H1 (cell line): Measurements from ENCODE around the gene INSIG1. TPM values are rescaled to one million over a fixed set of nuclear protein-coding genes. Genes with fewer than 3 reads are reported as not detected.

Source experiments
- CTCF ChIA-PET: fragments of 300-600 bp; sonication (Branson Sonifier 250); formaldehyde crosslinking; loops from one replicate; lab custom pipeline; 2021; ENCODE audit not compliant: partially characterized antibody; lab: Charles Lee
- POLR2A ChIA-PET: fragments of 300-600 bp; sonication (Branson Sonifier 250); formaldehyde crosslinking; loops from one replicate; lab custom pipeline; 2021; ENCODE audit warnings: inconsistent platforms; ENCODE audit not compliant: partially characterized antibody; lab: Charles Lee
- DNase-seq, 2 experiments: peaks; one replicate each; pipeline versions ENCODE4 v3.0.0 to v3.0.0-alpha.2; 2010 to 2022; ENCODE audit warnings: low spot score in 2 of 2, low read depth in 1 of 2, mixed read lengths in 1 of 2
- FAIRE-seq: peaks from 2 replicates; lab custom pipeline; 2011; peaks lifted over from hg19 to GRCh38; lab: Jason Lieb, UNC
- H2AFZ ChIP-seq: 2 replicates; pipeline ENCODE4 v1.8.1; 2012; ENCODE audit warnings: low read length, inconsistent platforms
- H2AK5ac ChIP-seq: 2 replicates; pipeline ENCODE4 v1.6.1; 2013; ENCODE audit warnings: low read depth, low read length
- H2BK120ac ChIP-seq: replicated peaks from 2 replicates; pipeline ENCODE3; 2013; ENCODE audit warnings: low read depth, low read length, inconsistent platforms
- H2BK12ac ChIP-seq: 2 replicates; pipeline ENCODE4 v1.6.1; 2013; ENCODE audit warnings: low read depth, low read length
- H2BK15ac ChIP-seq: 2 replicates; pipeline ENCODE4 v1.6.1; 2013; ENCODE audit warnings: low read length
- H2BK20ac ChIP-seq: 2 replicates; pipeline ENCODE4 v1.6.1; 2013; ENCODE audit warnings: low read length
- H2BK5ac ChIP-seq: 2 replicates; pipeline ENCODE4 v1.6.1; 2013; ENCODE audit warnings: low read depth, low read length
- H3K14ac ChIP-seq: 2 replicates; pipeline ENCODE4 v1.6.1; 2013; ENCODE audit warnings: inconsistent platforms; ENCODE audit not compliant: insufficient read length
- H3K18ac ChIP-seq: 2 replicates; pipeline ENCODE4 v1.6.1; 2013; ENCODE audit warnings: low read length; ENCODE audit errors: extremely low read depth
- H3K23ac ChIP-seq: 2 replicates; pipeline ENCODE4 v1.6.1; 2013; ENCODE audit warnings: inconsistent platforms; ENCODE audit not compliant: insufficient read length
- H3K23me2 ChIP-seq: 2 replicates; pipeline ENCODE4 v1.6.1; 2013; ENCODE audit warnings: low read depth, low read length
- H3K27ac ChIP-seq: 2 replicates; pipeline ENCODE4 v1.6.1; 2011; ENCODE audit warnings: low read depth, low read length, inconsistent platforms
- H3K27me3 ChIP-seq, 4 experiments: replicated peaks in 1 of 4; 1 replicate in 1 of 4; 2 replicates in 3 of 4; pipeline versions ENCODE4 v1.6.1 to v1.8.1; 2011 to 2013; ENCODE audit warnings: low read length in 3 of 4, mild to moderate bottlenecking in 3 of 4, inconsistent platforms in 2 of 4, mixed read lengths in 2 of 4, moderate library complexity in 1 of 4; ENCODE audit not compliant: control insufficient read depth in 3 of 4, insufficient read depth in 3 of 4; ENCODE audit errors: extremely low read depth in 1 of 4
- H3K36me3 ChIP-seq, 4 experiments: 2 replicates each; pipeline versions ENCODE4 v1.6.1 to v1.8.1; 2011 to 2013; ENCODE audit warnings: mild to moderate bottlenecking in 4 of 4, low read length in 3 of 4, moderate library complexity in 2 of 4, control low read depth in 1 of 4, inconsistent platforms in 1 of 4; ENCODE audit not compliant: insufficient read depth in 4 of 4, control insufficient read depth in 2 of 4
- H3K4ac ChIP-seq: replicated peaks from 2 replicates; pipeline ENCODE3; 2013; ENCODE audit warnings: low read length, low read depth, mixed read lengths, inconsistent platforms; ENCODE audit not compliant: insufficient read length
- H3K4me1 ChIP-seq, 4 experiments: replicated peaks in 1 of 4; 1 replicate in 1 of 4; 2 replicates in 3 of 4; pipeline versions ENCODE4 v1.6.1 to v1.8.1; 2011 to 2013; ENCODE audit warnings: low read length in 3 of 4, inconsistent platforms in 2 of 4, mixed read lengths in 1 of 4; ENCODE audit not compliant: insufficient read depth in 4 of 4, control insufficient read depth in 3 of 4
- H3K4me2 ChIP-seq, 2 experiments: 2 replicates each; pipeline versions ENCODE4 v1.6.1 to v1.8.1; 2011 to 2013; ENCODE audit warnings: low read depth in 2 of 2, low read length in 2 of 2, control low read depth in 1 of 2, inconsistent platforms in 1 of 2, mild to moderate bottlenecking in 1 of 2; ENCODE audit not compliant: insufficient read depth in 1 of 2
- H3K4me3 ChIP-seq, 4 experiments: fragments of 200-600, 300-600 bp in 1 of 4; sonication (generic), shearing (Covaris generic), sonication (Bioruptor Twin) in 1 of 4; 2 replicates each; pipeline versions ENCODE4 v1.5.1 to v1.8.1; 2011 to 2016; ENCODE audit warnings: low read length in 4 of 4, low read depth in 3 of 4, control low read depth in 2 of 4, inconsistent platforms in 2 of 4, mild to moderate bottlenecking in 2 of 4, mixed read lengths in 1 of 4, moderate library complexity in 1 of 4; ENCODE audit not compliant: insufficient read depth in 2 of 4; ENCODE audit errors: extremely low read depth in 1 of 4
- H3K56ac ChIP-seq: replicated peaks from 2 replicates; pipeline ENCODE3; 2013; ENCODE audit warnings: low read depth, mild to moderate bottlenecking, mixed read lengths, low read length, inconsistent platforms; ENCODE audit not compliant: insufficient read length
- H3K79me1 ChIP-seq: 2 replicates; pipeline ENCODE4 v1.6.1; 2013; ENCODE audit warnings: low read depth, low read length, control low read depth
- H3K79me2 ChIP-seq, 2 experiments: 2 replicates each; pipeline versions ENCODE4 v1.6.1 to v1.8.1; 2012 to 2013; ENCODE audit warnings: low read length in 2 of 2, mild to moderate bottlenecking in 2 of 2, inconsistent platforms in 1 of 2; ENCODE audit not compliant: insufficient read depth in 2 of 2, control insufficient read depth in 1 of 2
- H3K9ac ChIP-seq, 4 experiments: replicated peaks in 1 of 4; 1 replicate in 1 of 4; 2 replicates in 3 of 4; pipeline versions ENCODE4 v1.6.1 to v1.8.1; 2011 to 2013; ENCODE audit warnings: low read depth in 3 of 4, low read length in 3 of 4, control low read depth in 2 of 4, mild to moderate bottlenecking in 2 of 4, moderate library complexity in 2 of 4, inconsistent platforms in 1 of 4; ENCODE audit errors: extremely low read depth in 1 of 4
- H3K9me3 ChIP-seq, 2 experiments: 2 replicates each; pipeline versions ENCODE4 v1.6.1 to v1.8.1; 2012 to 2013; ENCODE audit warnings: mild to moderate bottlenecking in 2 of 2, moderate library complexity in 2 of 2, control low read depth in 1 of 2, inconsistent platforms in 1 of 2, low read depth in 1 of 2, low read length in 1 of 2, mixed read lengths in 1 of 2; ENCODE audit not compliant: insufficient read depth in 2 of 2
- H4K20me1 ChIP-seq, 2 experiments: replicated peaks in 1 of 2; 2 replicates each; pipeline versions ENCODE3 to v1.8.1; 2011 to 2013; ENCODE audit warnings: inconsistent platforms in 2 of 2, low read length in 2 of 2, mild to moderate bottlenecking in 1 of 2; ENCODE audit not compliant: insufficient read depth in 2 of 2, control insufficient read depth in 1 of 2
- H4K5ac ChIP-seq: 2 replicates; pipeline ENCODE4 v1.6.1; 2013; ENCODE audit warnings: low read length, low read depth, mixed read lengths, inconsistent platforms; ENCODE audit not compliant: insufficient read length
- H4K8ac ChIP-seq: 2 replicates; pipeline ENCODE4 v1.8.0; 2013; ENCODE audit warnings: mild to moderate bottlenecking, moderate library complexity, low read length, inconsistent platforms; ENCODE audit not compliant: insufficient read depth; ENCODE audit errors: extremely low read depth
- H4K91ac ChIP-seq: replicated peaks from 2 replicates; pipeline ENCODE3; 2013; ENCODE audit warnings: low read length, mixed read lengths, inconsistent platforms; ENCODE audit not compliant: insufficient read length
- BACH1 ChIP-seq: IDR thresholded peaks from 2 replicates; pipeline ENCODE4 v1.6.1; 2012; ENCODE audit warnings: low read length, improper control_type of control experiment
- BRCA1 ChIP-seq: IDR thresholded peaks from 2 replicates; pipeline ENCODE4 v1.6.1; 2012; ENCODE audit warnings: low read depth, low read length, improper control_type of control experiment
- CBX8 ChIP-seq: fragments of 300-800, 300-1000 bp; sonication (generic); IDR thresholded peaks from 2 replicates; pipeline ENCODE4 v1.7.1; 2016; ENCODE audit warnings: low read depth, low read length, borderline replicate concordance
- CHD1 ChIP-seq: IDR thresholded peaks from 2 replicates; pipeline ENCODE4 v1.6.1; 2012; ENCODE audit warnings: low read depth, low read length, improper control_type of control experiment
- EGR1 ChIP-seq: IDR thresholded peaks from 2 replicates; pipeline ENCODE4 v1.6.1; 2011; ENCODE audit warnings: low read depth, low read length, borderline replicate concordance
- FOSL1 ChIP-seq: IDR thresholded peaks from 2 replicates; pipeline ENCODE4 v1.6.1; 2011; ENCODE audit warnings: mild to moderate bottlenecking, low read depth, low read length, moderate library complexity; ENCODE audit not compliant: insufficient read depth
- MAFK ChIP-seq: IDR thresholded peaks from 2 replicates; pipeline ENCODE4 v1.6.1; 2012; ENCODE audit warnings: low read depth, mild to moderate bottlenecking, improper control_type of control experiment, low read length
- NRF1 ChIP-seq: IDR thresholded peaks from 2 replicates; pipeline ENCODE4 v1.6.1; 2011; ENCODE audit warnings: mild to moderate bottlenecking, low read depth, low read length, improper control_type of control experiment
- RAD21 ChIP-seq, 2 experiments: IDR thresholded peaks in 1 of 2; conservative IDR thresholded peaks in 1 of 2; 2 replicates each; pipeline ENCODE4 v1.6.1; 2011; ENCODE audit warnings: low read depth in 2 of 2, low read length in 2 of 2, improper control_type of control experiment in 1 of 2, inconsistent platforms in 1 of 2, mild to moderate bottlenecking in 1 of 2, moderate library complexity in 1 of 2
- RNF2 ChIP-seq: fragments of 200-900, 300-1000 bp; sonication (generic); IDR thresholded peaks from 2 replicates; pipeline ENCODE4 v1.7.1; 2016; ENCODE audit warnings: borderline replicate concordance, low read depth, mild to moderate bottlenecking, antibody characterized with exemption, low read length; ENCODE audit not compliant: poor library complexity, severe bottlenecking; ENCODE audit errors: missing control alignments
- RXRA ChIP-seq: IDR thresholded peaks from 2 replicates; pipeline ENCODE4 v1.6.1; 2011; ENCODE audit warnings: low read depth, mild to moderate bottlenecking, low read length, moderate library complexity; ENCODE audit not compliant: insufficient read depth
- SAP30 ChIP-seq: fragments of 300-600 bp; sonication (generic); IDR thresholded peaks from 2 replicates; pipeline ENCODE4 v1.7.1; 2012; ENCODE audit warnings: low read length, moderate library complexity, mild to moderate bottlenecking, inconsistent platforms; ENCODE audit not compliant: insufficient read depth, insufficient replicate concordance
- SIX5 ChIP-seq: IDR thresholded peaks from 2 replicates; pipeline ENCODE4 v1.6.1; 2011; ENCODE audit warnings: mild to moderate bottlenecking, low read depth, low read length
- TAF1 ChIP-seq: IDR thresholded peaks from 2 replicates; pipeline ENCODE4 v1.6.1; 2011; ENCODE audit warnings: mild to moderate bottlenecking, low read depth, low read length
- WGBS, 2 experiments: shearing (Covaris generic) in 1 of 2; methylation state at CpG; one replicate each; pipeline versions ENCODE4 v1.1.6 to v1.1.7; 2013 to 2015; ENCODE audit warnings: low lambda C conversion rate in 2 of 2, mixed read lengths in 2 of 2, inconsistent platforms in 1 of 2, low coverage in 1 of 2, missing lambda C conversion rate in 1 of 2; ENCODE audit not compliant: insufficient replicate concordance in 2 of 2, insufficient coverage in 1 of 2, insufficient read length in 1 of 2; ENCODE audit errors: extremely low coverage in 1 of 2, missing lambda C conversion rate in 1 of 2; 5-methylcytosine and 5-hydroxymethylcytosine counted together
- polyA plus RNA-seq, 7 experiments: library from polyadenylated mRNA; depleted of rRNA in 3 of 7; stranded (reverse) in 5 of 7; unstranded in 2 of 7; fragments of >200 nt in 5 of 7; fragments of 200-250 nt in 2 of 7; gene quantifications; 1 replicate in 5 of 7; 2 replicates in 1 of 7; 4 replicates in 1 of 7; pipeline versions ENCODE4 v1.2.1 to v1.2.3, GENCODE V29; 2011 to 2013; ENCODE audit warnings: missing spikeins in 2 of 7, mixed read lengths in 2 of 7
- total RNA-seq: library from RNA; stranded (reverse); fragmentation: NEBNext Ultra II Directional; extraction: Animal tissue kit (Norgen Biotek cat#: 25700); gene quantifications from 2 replicates; pipeline ENCODE4 v1.2.1, GENCODE V29; 2021

INSIG1 gene
- total and polyA plus RNA-seq, 2 of the 8 experiments (the other 6 are each of a cell fraction or from before 2014, with no cell fraction given), result 40.0 to 58.4 TPM

- 70% methylated on average over 10 of the region's 10 CpGs; no CpG with 5 or more reads in 1 of the 2 experiments for WGBS, 2 experiments
- no peaks in the 10 kb centered on the region for H3K4me1 ChIP-seq
- DNase-seq, result no peak
- no peak overlapping the region for H3K23ac ChIP-seq
- H3K27me3 ChIP-seq, result no peaks in the 10 kb centered on the region
- POLR2A ChIA-PET, result no interaction called here
- no peak overlapping the region for H4K8ac ChIP-seq
- H3K4me2 ChIP-seq, result no peak overlapping the region
- no peak overlapping the region for H2BK15ac ChIP-seq
- peaks cover 6% of the 10 kb centered on the region; the same call in 1 of the 2 replicates for H3K23me2 ChIP-seq
- no peak overlapping the region for H2BK12ac ChIP-seq
- no peaks in the 10 kb centered on the region for H3K79me2 ChIP-seq
- H2BK5ac ChIP-seq, result no peak overlapping the region
- H2AK5ac ChIP-seq, result no peak overlapping the region
- H4K20me1 ChIP-seq, result peaks cover 0 to 5% of the 10 kb centered on the region in 2 experiments
- no peak overlapping the region for H2BK120ac ChIP-seq
- H3K9ac ChIP-seq, result no peak overlapping the region
- no peaks in the 10 kb centered on the region for H3K79me1 ChIP-seq
- no peak overlapping the region for H3K4ac ChIP-seq
- H4K91ac ChIP-seq, result no peak overlapping the region
- H3K18ac ChIP-seq, result no peak overlapping the region
- FAIRE-seq, result no peak
- no peak overlapping the region for H3K27ac ChIP-seq
- no peaks in the 10 kb centered on the region for H3K9me3 ChIP-seq
- no peak overlapping the region for H2BK20ac ChIP-seq
- H3K14ac ChIP-seq, result no peak overlapping the region
- H3K4me3 ChIP-seq, result no peak overlapping the region
- no peak overlapping the region for H2AFZ ChIP-seq
- H3K56ac ChIP-seq, result no peak overlapping the region
- H3K36me3 ChIP-seq, result no peaks in the 10 kb centered on the region
- no peak overlapping the region for H4K5ac ChIP-seq
- CTCF ChIA-PET, result interaction anchor here (1.9 kb wide), 1 partner anchor 20 kb away, joined by 4 read pairs; no protein-coding TSS in a partner anchor
- TF ChIP-seq CHD1 (no peak), SIX5 (no peak), SAP30 (no peak), RAD21 (IDR thresholded peaks at IDR 0.05 in 1 of 2, conservative IDR thresholded peaks at IDR 0.05 in 1 of 2; ENCODE audit: low read depth in 2 of 2, low read length in 2 of 2) (no peak), RXRA (no peak), FOSL1 (no peak), TAF1 (no peak), CBX8 (no peak), MAFK (no peak), BACH1 (no peak), NRF1 (no peak), BRCA1 (no peak), EGR1 (no peak), RNF2 (no peak)
These were observed 24.9 kb downstream of the INSIG1 start for GRCh38 chr7:155322530-155322929.
